HCT116 (cell line): Measurements from ENCODE around the gene VCAN.

Experiments used
- POLR2AphosphoS5 ChIP-seq: IDR thresholded peaks from 2 replicates; pipeline ENCODE4 v1.6.1; 2011; ENCODE audit warnings: mild to moderate bottlenecking, low read depth, low read length, moderate library complexity
- YY1 ChIP-seq: IDR thresholded peaks from 2 replicates; pipeline ENCODE4 v1.6.1; 2011; ENCODE audit warnings: low read length, low read depth, moderate library complexity, mild to moderate bottlenecking; ENCODE audit not compliant: insufficient replicate concordance; ENCODE audit errors: extremely low read depth
- ZNF274 ChIP-seq: fragments of 200-500 bp; sonication (Bioruptor generic); IDR thresholded peaks from 2 replicates; pipeline ENCODE4 v1.6.1; 2014; ENCODE audit warnings: mild to moderate bottlenecking, low read depth, low read length, inconsistent platforms
- TF ChIP-seq, protein P1 (sequence below), 3 experiments: fragments of 200-600 bp in 1 of 3; sonication (generic) in 1 of 3; IDR thresholded peaks in 2 of 3; conservative IDR thresholded peaks in 1 of 3; 2 replicates each; pipeline ENCODE4 v1.5.1; 2012 to 2017; ENCODE audit warnings: low read depth in 2 of 3, low read length in 2 of 3, antibody characterized with exemption in 1 of 3, borderline replicate concordance in 1 of 3, control low read depth in 1 of 3, mild to moderate bottlenecking in 1 of 3, mixed read lengths in 1 of 3, mixed run types in 1 of 3, moderate library complexity in 1 of 3; ENCODE audit not compliant: insufficient read depth in 1 of 3
- TF ChIP-seq, protein P2 (sequence below): IDR thresholded peaks from 2 replicates; pipeline ENCODE4 v1.6.1; 2012
- TF ChIP-seq, protein P3 (sequence below): IDR thresholded peaks from 2 replicates; pipeline ENCODE4 v1.6.1; 2011; ENCODE audit warnings: mild to moderate bottlenecking, low read length, moderate library complexity; ENCODE audit not compliant: insufficient replicate concordance; ENCODE audit errors: extremely low read depth

DNA sequence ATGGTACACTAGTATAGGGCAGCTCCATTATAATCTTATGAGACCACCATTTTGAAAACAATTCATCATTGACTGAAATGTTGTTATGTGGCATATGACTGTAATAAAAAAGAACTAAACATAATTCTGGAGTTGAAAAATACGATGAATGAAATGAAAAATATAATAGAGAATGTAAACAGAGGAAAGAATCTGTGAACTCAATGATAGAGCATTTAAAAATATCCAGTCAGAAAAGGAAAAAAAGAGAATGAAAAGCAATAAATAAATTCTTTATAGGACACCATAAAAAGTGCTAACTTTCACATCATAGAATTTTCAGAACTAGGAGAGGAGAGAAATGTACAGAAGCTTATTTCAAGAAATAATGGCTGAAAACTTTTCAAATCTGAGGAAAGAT lies 17.6 kb upstream of the VCAN start:
- no peak for TF ChIP-seq POLR2AphosphoS5
- TF ChIP-seq, protein P1, sequence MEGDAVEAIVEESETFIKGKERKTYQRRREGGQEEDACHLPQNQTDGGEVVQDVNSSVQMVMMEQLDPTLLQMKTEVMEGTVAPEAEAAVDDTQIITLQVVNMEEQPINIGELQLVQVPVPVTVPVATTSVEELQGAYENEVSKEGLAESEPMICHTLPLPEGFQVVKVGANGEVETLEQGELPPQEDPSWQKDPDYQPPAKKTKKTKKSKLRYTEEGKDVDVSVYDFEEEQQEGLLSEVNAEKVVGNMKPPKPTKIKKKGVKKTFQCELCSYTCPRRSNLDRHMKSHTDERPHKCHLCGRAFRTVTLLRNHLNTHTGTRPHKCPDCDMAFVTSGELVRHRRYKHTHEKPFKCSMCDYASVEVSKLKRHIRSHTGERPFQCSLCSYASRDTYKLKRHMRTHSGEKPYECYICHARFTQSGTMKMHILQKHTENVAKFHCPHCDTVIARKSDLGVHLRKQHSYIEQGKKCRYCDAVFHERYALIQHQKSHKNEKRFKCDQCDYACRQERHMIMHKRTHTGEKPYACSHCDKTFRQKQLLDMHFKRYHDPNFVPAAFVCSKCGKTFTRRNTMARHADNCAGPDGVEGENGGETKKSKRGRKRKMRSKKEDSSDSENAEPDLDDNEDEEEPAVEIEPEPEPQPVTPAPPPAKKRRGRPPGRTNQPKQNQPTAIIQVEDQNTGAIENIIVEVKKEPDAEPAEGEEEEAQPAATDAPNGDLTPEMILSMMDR (IDR thresholded peaks at IDR 0.05 in 2 of 3, conservative IDR thresholded peaks at IDR 0.05 in 1 of 3; ENCODE audit: borderline replicate concordance in 1 of 3, insufficient read depth in 1 of 3, low read depth in 2 of 3, low read length in 2 of 3): no peak
- TF ChIP-seq, protein P2, sequence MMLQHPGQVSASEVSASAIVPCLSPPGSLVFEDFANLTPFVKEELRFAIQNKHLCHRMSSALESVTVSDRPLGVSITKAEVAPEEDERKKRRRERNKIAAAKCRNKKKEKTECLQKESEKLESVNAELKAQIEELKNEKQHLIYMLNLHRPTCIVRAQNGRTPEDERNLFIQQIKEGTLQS: no peak
- TF ChIP-seq ZNF274: no peak
- TF ChIP-seq, protein P3, sequence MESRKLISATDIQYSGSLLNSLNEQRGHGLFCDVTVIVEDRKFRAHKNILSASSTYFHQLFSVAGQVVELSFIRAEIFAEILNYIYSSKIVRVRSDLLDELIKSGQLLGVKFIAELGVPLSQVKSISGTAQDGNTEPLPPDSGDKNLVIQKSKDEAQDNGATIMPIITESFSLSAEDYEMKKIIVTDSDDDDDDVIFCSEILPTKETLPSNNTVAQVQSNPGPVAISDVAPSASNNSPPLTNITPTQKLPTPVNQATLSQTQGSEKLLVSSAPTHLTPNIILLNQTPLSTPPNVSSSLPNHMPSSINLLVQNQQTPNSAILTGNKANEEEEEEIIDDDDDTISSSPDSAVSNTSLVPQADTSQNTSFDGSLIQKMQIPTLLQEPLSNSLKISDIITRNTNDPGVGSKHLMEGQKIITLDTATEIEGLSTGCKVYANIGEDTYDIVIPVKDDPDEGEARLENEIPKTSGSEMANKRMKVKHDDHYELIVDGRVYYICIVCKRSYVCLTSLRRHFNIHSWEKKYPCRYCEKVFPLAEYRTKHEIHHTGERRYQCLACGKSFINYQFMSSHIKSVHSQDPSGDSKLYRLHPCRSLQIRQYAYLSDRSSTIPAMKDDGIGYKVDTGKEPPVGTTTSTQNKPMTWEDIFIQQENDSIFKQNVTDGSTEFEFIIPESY: no peak
- TF ChIP-seq YY1: no peak
